ENCODE measurements around the gene ASMTL. TPM values are rescaled to one million over a fixed set of nuclear protein-coding genes. Genes with fewer than 3 reads are reported as not detected.

Gene ASMTL
- total and polyA plus RNA-seq, 2 experiments from 2014 or later, result 53.7 to 61.2 TPM

DNA sequence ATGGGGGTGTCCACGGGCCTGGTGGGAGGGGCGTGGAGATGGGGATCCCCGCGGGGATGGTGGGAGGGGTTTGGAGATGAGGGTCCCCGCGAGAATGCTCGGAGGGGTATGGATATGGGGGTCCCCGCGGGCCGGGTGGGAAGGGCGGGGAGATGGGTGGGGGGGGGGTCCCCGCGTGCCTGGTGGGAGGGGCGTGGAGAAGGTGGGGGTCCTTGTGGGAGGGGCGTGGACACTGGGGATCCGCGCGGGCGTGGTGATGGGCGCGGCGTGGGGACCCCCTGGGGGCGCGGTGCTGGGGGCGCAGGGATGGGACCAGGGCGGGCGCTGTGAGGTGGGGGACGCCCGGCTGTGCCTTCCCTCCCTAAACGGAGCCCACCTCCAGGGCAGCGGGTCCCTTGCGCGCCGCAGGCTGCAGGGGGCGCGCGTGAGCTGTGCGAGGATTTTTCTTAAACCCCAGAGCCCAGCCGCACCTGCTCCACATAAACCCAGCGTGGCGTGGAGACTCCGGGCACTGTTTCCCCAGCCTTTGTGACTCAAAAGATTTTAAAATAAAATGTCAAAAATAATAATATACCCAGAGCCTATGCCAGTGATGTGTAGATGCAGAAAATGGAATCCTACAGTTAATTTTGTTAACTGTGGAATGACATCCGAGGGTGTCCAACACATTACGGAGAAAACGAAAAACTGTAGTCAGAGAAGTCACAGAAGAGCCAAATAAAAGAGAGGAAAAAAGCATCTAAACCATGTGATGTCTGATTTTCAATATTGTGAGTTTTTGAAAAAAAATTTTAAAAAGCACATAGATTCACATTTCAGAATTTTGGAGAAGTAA is 1.5 kb upstream of the ASMTL start (continued):
- TF ChIP-seq, protein P1, sequence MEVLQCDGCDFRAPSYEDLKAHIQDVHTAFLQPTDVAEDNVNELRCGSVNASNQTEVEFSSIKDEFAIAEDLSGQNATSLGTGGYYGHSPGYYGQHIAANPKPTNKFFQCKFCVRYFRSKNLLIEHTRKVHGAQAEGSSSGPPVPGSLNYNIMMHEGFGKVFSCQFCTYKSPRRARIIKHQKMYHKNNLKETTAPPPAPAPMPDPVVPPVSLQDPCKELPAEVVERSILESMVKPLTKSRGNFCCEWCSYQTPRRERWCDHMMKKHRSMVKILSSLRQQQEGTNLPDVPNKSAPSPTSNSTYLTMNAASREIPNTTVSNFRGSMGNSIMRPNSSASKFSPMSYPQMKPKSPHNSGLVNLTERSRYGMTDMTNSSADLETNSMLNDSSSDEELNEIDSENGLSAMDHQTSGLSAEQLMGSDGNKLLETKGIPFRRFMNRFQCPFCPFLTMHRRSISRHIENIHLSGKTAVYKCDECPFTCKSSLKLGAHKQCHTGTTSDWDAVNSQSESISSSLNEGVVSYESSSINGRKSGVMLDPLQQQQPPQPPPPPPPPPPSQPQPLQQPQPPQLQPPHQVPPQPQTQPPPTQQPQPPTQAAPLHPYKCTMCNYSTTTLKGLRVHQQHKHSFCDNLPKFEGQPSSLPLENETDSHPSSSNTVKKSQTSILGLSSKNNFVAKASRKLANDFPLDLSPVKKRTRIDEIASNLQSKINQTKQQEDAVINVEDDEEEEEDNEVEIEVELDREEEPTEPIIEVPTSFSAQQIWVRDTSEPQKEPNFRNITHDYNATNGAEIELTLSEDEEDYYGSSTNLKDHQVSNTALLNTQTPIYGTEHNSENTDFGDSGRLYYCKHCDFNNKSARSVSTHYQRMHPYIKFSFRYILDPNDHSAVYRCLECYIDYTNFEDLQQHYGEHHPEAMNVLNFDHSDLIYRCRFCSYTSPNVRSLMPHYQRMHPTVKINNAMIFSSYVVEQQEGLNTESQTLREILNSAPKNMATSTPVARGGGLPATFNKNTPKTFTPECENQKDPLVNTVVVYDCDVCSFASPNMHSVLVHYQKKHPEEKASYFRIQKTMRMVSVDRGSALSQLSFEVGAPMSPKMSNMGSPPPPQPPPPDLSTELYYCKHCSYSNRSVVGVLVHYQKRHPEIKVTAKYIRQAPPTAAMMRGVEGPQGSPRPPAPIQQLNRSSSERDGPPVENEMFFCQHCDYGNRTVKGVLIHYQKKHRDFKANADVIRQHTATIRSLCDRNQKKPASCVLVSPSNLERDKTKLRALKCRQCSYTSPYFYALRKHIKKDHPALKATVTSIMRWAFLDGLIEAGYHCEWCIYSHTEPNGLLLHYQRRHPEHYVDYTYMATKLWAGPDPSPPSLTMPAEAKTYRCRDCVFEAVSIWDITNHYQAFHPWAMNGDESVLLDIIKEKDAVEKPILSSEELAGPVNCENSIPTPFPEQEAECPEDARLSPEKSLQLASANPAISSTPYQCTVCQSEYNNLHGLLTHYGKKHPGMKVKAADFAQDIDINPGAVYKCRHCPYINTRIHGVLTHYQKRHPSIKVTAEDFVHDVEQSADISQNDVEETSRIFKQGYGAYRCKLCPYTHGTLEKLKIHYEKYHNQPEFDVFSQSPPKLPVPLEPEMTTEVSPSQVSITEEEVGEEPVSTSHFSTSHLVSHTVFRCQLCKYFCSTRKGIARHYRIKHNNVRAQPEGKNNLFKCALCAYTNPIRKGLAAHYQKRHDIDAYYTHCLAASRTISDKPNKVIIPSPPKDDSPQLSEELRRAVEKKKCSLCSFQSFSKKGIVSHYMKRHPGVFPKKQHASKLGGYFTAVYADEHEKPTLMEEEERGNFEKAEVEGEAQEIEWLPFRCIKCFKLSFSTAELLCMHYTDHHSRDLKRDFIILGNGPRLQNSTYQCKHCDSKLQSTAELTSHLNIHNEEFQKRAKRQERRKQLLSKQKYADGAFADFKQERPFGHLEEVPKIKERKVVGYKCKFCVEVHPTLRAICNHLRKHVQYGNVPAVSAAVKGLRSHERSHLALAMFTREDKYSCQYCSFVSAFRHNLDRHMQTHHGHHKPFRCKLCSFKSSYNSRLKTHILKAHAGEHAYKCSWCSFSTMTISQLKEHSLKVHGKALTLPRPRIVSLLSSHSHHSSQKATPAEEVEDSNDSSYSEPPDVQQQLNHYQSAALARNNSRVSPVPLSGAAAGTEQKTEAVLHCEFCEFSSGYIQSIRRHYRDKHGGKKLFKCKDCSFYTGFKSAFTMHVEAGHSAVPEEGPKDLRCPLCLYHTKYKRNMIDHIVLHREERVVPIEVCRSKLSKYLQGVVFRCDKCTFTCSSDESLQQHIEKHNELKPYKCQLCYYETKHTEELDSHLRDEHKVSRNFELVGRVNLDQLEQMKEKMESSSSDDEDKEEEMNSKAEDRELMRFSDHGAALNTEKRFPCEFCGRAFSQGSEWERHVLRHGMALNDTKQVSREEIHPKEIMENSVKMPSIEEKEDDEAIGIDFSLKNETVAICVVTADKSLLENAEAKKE (CRISPR knock-in tag; IDR thresholded peaks at IDR 0.05), result no peak
- TF ChIP-seq, protein P2, sequence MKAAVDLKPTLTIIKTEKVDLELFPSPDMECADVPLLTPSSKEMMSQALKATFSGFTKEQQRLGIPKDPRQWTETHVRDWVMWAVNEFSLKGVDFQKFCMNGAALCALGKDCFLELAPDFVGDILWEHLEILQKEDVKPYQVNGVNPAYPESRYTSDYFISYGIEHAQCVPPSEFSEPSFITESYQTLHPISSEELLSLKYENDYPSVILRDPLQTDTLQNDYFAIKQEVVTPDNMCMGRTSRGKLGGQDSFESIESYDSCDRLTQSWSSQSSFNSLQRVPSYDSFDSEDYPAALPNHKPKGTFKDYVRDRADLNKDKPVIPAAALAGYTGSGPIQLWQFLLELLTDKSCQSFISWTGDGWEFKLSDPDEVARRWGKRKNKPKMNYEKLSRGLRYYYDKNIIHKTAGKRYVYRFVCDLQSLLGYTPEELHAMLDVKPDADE (IDR thresholded peaks at IDR 0.05), result no peak
- no peak for TF ChIP-seq NANOG (IDR thresholded peaks at IDR 0.05; ENCODE audit: borderline replicate concordance)

DNA sequence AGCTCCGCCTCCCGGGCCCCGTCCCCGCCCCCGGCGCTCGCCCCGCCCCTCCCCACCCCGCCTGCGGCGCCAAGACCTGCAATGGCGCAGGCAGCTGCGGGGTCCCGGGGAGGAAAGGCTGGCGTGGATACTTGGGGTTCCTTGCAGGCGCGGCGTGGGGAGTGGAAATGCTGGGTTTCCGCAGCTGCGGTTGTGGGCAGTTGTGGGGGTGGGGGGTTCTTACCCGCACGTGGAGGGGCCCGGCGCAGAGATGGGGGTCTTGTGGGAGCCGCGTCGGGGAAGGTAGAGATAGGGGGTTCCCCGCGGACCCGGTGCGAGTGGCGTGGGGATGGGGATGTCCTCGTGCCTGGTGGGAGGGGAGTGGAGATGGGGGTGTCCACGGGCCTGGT is 680 bp upstream of the ASMTL start:
- TF ChIP-seq EZH2phosphoT487 (IDR thresholded peaks at IDR 0.05; ENCODE audit: unreplicated experiment) (no peak), POLR2AphosphoS5 (IDR thresholded peaks at IDR 0.05; ENCODE audit: low read depth) (peak; percentile 55; the same call in 1 of the 2 replicates), CREB1 (CRISPR knock-in tag; IDR thresholded peaks at IDR 0.05; ENCODE audit: low read depth) (no peak), NANOG (IDR thresholded peaks at IDR 0.05; ENCODE audit: borderline replicate concordance) (no peak)

More for the DNA sequence above, 680 bp upstream of the ASMTL start:
- Histone ChIP-seq H4K20me1 (replicated peaks; ENCODE audit: insufficient read depth) (no peaks in the 10 kb centered on the region), H2AFZ (no peak overlapping the region), H3K4me2 (peak overlapping the region; percentile 38; the same call in 1 of the 2 replicates), H3K4me3 (peak overlapping the region; percentile 59), H3K79me2 (replicated peaks; ENCODE audit: insufficient read depth) (peaks cover 42% of the 10 kb centered on the region), H3F3A (replicated peaks; ENCODE audit: low read depth) (0 out of 2 replicates have a peak, but pooled peaks cover 4% of the 10 kb centered on the region), H3K36me3 (ENCODE audit: insufficient read depth) (no peaks in the 10 kb centered on the region), H3K27ac (ENCODE audit: low read depth) (no peak overlapping the region), H3K9me2 (ENCODE audit: insufficient read depth) (peaks cover 9% of the 10 kb centered on the region; the same call in 1 of the 2 replicates), H3K27me3 (ENCODE audit: insufficient read depth) (no peaks in the 10 kb centered on the region), H3K4me1 (ENCODE audit: insufficient read depth) (no peaks in the 10 kb centered on the region)
- Mint-ChIP-seq H3K27me3 (ENCODE audit: insufficient read depth, low read depth, poor library complexity) (peaks cover 16% of the 10 kb centered on the region), H3K4me3 (peak overlapping the region; percentile 74), H3K36me3 (ENCODE audit: low read depth) (peaks cover 24% of the 10 kb centered on the region), H3K4me1 (no peaks in the 10 kb centered on the region; the same call in 2 of the 3 replicates), H3K9me3 (peaks cover 43% of the 10 kb centered on the region), H3K27ac (no peak overlapping the region)
- no peak for DNase-seq (ENCODE audit: low spot score)
- ATAC-seq, result peak; percentile 26

Data from GM23338 (cell line).